AG04450 (cell line): ENCODE results near the gene TCTN2. TPM values are rescaled to one million over a fixed set of nuclear protein-coding genes. Genes with fewer than 3 reads are reported as not detected.

ENCODE experiments used
- CTCF ChIA-PET: fragments of 300-600, 350-600 bp; formaldehyde crosslinking; extraction: SDS; loops from one replicate; lab custom pipeline; 2022; ENCODE audit warnings: antibody characterized with exemption, inconsistent platforms; lab: Charles Lee
- POLR2A ChIA-PET: fragments of 350-600 bp; formaldehyde crosslinking; extraction: SDS; loops from one replicate; lab custom pipeline; 2021; ENCODE audit warnings: antibody characterized with exemption, inconsistent platforms; lab: Yijun Ruan, JAX
- DNase-seq: peaks from one replicate; pipeline ENCODE4 v3.0.0-alpha.2; 2011; ENCODE audit warnings: low read depth, low spot score
- H3K27ac ChIP-seq: one replicate; pipeline ENCODE4 v1.5.1; 2012; ENCODE audit warnings: low read depth, low read length, control low read depth
- H3K27me3 ChIP-seq: one replicate; pipeline ENCODE4 v1.6.0; 2012; ENCODE audit warnings: low read length; ENCODE audit not compliant: control insufficient read depth, insufficient read depth
- H3K4me3 ChIP-seq: 2 replicates; pipeline ENCODE4 v1.5.1; 2011; ENCODE audit warnings: mild to moderate bottlenecking, low read depth, low read length, control low read depth
- H3K9me3 ChIP-seq: 2 replicates; pipeline ENCODE4 v1.5.1; 2012; ENCODE audit warnings: low read length; ENCODE audit not compliant: control insufficient read depth, insufficient read depth
- polyA plus RNA-seq: library from polyadenylated mRNA; depleted of rRNA; stranded (reverse); fragments of >200 nt; gene quantifications from 2 replicates; pipeline ENCODE4 v1.2.3, GENCODE V29; 2011
- TF ChIP-seq, protein P1 (sequence below): IDR thresholded peaks from 2 replicates; pipeline ENCODE4 v1.5.1; 2011; ENCODE audit warnings: low read depth, low read length, control low read depth, inconsistent platforms

Gene TCTN2
- polyA plus RNA-seq, 1 experiment, result 9.1 TPM

DNA sequence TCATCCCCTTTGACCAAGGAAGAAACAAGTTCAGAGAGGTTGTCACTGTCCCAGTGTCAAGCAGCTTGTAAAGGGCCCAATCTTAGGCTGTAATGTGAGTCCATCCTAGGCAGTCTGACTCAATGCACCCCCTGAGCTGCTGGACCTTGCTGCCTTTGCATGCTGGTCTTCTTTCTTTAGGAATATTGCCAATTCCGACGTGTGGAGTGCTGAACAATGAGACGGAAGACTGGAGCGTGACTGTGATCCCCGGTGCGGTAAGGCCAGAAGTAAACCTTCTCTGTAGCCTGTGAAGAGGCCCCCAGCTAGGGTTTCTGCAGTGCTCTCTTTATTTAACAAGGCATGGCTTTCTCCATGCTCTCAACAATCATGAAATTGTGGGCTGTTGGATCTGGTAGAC lies 963 bp downstream of the TCTN2 start:
- ChIA-PET POLR2A (interaction anchor here (0.6 kb wide), 1 partner anchor 38 kb away, joined by 10 read pairs; no protein-coding TSS in a partner anchor), CTCF (no interaction called here)
- Histone ChIP-seq H3K9me3 (peaks cover 3% of the 10 kb centered on the region; the same call in 1 of the 2 replicates), H3K27me3 (no peaks in the 10 kb centered on the region), H3K4me3 (peak overlapping the region; percentile 86), H3K27ac (no peak overlapping the region)
- TF ChIP-seq, protein P1, sequence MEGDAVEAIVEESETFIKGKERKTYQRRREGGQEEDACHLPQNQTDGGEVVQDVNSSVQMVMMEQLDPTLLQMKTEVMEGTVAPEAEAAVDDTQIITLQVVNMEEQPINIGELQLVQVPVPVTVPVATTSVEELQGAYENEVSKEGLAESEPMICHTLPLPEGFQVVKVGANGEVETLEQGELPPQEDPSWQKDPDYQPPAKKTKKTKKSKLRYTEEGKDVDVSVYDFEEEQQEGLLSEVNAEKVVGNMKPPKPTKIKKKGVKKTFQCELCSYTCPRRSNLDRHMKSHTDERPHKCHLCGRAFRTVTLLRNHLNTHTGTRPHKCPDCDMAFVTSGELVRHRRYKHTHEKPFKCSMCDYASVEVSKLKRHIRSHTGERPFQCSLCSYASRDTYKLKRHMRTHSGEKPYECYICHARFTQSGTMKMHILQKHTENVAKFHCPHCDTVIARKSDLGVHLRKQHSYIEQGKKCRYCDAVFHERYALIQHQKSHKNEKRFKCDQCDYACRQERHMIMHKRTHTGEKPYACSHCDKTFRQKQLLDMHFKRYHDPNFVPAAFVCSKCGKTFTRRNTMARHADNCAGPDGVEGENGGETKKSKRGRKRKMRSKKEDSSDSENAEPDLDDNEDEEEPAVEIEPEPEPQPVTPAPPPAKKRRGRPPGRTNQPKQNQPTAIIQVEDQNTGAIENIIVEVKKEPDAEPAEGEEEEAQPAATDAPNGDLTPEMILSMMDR, result no peak
- peak; percentile 1 for DNase-seq

DNA sequence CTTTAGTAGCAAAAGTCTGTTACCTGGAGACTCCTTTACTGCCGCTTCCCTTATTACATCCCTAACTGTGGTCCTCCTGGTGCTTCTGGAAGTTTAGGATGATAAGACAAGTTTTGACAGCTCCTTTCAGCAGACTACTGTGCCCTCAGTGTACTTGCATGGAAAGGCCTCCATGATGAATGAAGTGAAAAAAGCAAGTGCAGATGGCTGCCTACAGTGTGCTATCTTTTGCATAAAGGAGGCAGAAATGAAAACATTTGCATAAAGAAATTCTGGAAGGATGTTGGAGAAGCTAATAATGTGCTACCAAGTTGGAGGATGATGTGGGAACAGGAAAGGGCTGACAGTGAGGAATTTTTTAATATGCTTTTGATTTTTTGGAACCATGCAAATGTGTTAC lies 4.5 kb downstream of the TCTN2 start:
- Histone ChIP-seq H3K9me3 (peaks cover 3% of the 10 kb centered on the region; the same call in 1 of the 2 replicates), H3K4me3 (no peak overlapping the region), H3K27ac (no peak overlapping the region), H3K27me3 (no peaks in the 10 kb centered on the region)
- CTCF ChIA-PET, result no interaction called here
- POLR2A ChIA-PET, result no interaction called here
- TF ChIP-seq, protein P1, result no peak
- no peak for DNase-seq

DNA sequence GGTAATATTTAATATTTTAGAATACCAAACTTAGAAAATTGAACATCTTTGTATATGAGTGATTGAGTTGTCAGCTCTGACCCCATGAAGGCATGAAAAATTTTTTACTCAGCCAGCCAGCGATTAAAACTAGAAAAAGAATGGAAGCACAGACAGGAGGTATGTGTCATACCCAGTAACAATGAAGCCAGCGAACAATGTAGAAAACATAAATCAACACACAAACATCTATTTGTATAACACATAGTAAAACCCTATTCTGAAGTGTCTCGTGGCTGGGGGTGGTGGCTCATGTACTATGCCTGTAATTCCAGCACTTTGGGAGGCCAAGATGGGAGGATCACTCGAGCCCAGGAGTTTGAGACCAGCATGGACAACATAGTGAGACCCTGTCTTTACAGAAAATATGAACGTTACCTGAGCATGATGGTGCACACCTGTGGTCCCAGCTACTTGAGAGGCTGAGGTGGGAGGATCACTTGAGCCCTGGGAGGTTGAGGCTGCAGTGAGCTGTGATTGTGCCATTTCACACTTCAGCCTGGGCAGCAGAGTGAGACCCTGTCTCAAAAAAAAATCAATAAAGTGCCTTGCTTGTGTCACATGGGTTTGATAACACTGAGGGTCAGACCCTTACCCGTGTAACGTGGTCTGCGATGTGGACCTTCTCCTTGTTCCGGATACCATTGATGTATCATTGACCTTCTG lies 5.9 kb downstream of the TCTN2 start:
- TF ChIP-seq, protein P1, result no peak
- H3K27me3 ChIP-seq, result no peaks in the 10 kb centered on the region
- no peak overlapping the region for H3K4me3 ChIP-seq
- POLR2A ChIA-PET, result no interaction called here
- no peak for DNase-seq
- H3K27ac ChIP-seq, result no peak overlapping the region
- CTCF ChIA-PET, result interaction anchor here (0.7 kb wide), 1 partner anchor 708 kb away, joined by 7 read pairs; no protein-coding TSS in a partner anchor
- no peaks in the 10 kb centered on the region for H3K9me3 ChIP-seq

GRCh38 chr12:123678981-123679380 lies 8.1 kb downstream of the TCTN2 start:
- no peaks in the 10 kb centered on the region for H3K27me3 ChIP-seq
- DNase-seq, result no peak
- no peaks in the 10 kb centered on the region for H3K9me3 ChIP-seq
- TF ChIP-seq, protein P1, result no peak
- no peak overlapping the region for H3K4me3 ChIP-seq
- ChIA-PET POLR2A (no interaction called here), CTCF (interaction anchor here (0.7 kb wide), 1 partner anchor 321 kb away, joined by 3 read pairs; no protein-coding TSS in a partner anchor)
- H3K27ac ChIP-seq, result no peak overlapping the region

DNA sequence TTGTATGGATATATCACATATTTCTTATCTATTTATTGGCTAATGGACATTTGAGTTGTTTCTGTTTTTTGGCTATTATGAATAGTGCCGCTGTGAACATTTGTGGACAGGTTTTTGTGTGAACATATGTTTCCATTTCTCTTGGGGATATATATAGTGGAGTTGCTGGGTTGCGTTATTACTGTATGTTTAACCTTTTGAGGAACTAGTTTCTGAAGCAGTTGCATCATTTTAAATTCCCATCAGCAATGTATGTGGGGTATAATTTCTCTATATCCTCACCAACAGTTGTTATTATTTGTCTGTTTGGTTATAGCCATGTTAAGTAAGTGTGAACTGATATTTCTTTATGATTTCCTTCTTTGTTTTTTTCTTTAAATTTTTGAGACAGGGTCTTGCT lies 10.7 kb downstream of the TCTN2 start:
- H3K27ac ChIP-seq, result no peak overlapping the region
- no peaks in the 10 kb centered on the region for H3K9me3 ChIP-seq
- ChIA-PET POLR2A (no interaction called here), CTCF (no interaction called here)
- no peak for DNase-seq
- no peak overlapping the region for H3K4me3 ChIP-seq
- no peaks in the 10 kb centered on the region for H3K27me3 ChIP-seq
- TF ChIP-seq, protein P1, result no peak
